H7 (cell line): ENCODE measurements around the gene EXOSC7. TPM values are rescaled to one million over a fixed set of nuclear protein-coding genes. Genes with fewer than 3 reads are reported as not detected.

ENCODE experiments used
- DNase-seq: peaks from one replicate; pipeline ENCODE4 v3.0.0; 2012
- H3K27me3 ChIP-seq: 2 replicates; pipeline ENCODE4 v1.6.0; 2011; ENCODE audit warnings: mild to moderate bottlenecking, low read length; ENCODE audit not compliant: control insufficient read depth, insufficient read depth
- H3K36me3 ChIP-seq: replicated peaks from 2 replicates; pipeline ENCODE4 v1.5.1; 2011; ENCODE audit warnings: low read length; ENCODE audit not compliant: control insufficient read depth, insufficient read depth
- H3K4me3 ChIP-seq: 2 replicates; pipeline ENCODE4 v1.5.1; 2011; ENCODE audit warnings: low read depth, mild to moderate bottlenecking, control low read depth, low read length, moderate library complexity; ENCODE audit not compliant: insufficient read depth
- total RNA-seq: library from RNA; depleted of rRNA; stranded (reverse); fragments of >200 nt; shearing (Covaris generic); gene quantifications from 2 replicates; pipeline ENCODE4 v1.2.3, GENCODE V29; 2014

The EXOSC7 gene
- total RNA-seq, 1 experiment from 2014 or later = 83.4 TPM

GRCh38 chr3:45011756-45012508 is 35.9 kb downstream of the EXOSC7 start:
- DNase-seq = no peak
- Histone ChIP-seq H3K4me3 (no peak overlapping the region), H3K36me3 (peaks cover 26% of the 10 kb centered on the region)

DNA sequence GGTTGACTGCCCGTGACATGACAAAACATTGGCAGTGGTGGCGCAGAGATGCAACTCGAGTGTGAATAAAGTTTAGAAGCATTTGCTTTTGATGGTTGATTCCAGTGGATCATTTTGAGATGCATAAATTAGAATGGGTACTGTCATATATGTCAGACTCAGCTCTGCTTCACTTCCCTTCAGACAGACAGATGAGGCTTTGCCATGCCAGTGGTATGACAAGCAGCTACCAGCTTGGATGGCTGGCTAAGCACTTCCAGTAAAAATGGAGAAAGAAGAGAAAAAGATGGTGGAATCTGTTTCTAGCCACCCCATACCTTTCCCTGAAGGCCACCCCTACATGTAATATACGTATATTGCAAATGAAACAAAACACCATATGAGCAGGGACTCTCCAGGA is 36.5 kb downstream of the EXOSC7 start:
- DNase-seq = no peak
- H3K36me3 ChIP-seq = peaks cover 20% of the 10 kb centered on the region
- H3K4me3 ChIP-seq = no peak overlapping the region
- no peaks in the 10 kb centered on the region for H3K27me3 ChIP-seq

More at GRCh38 chr3:45011756-45012508, 35.9 kb downstream of the EXOSC7 start:
- H3K27me3 ChIP-seq = no peaks in the 10 kb centered on the region

- Histone ChIP-seq H3K27me3 (no peaks in the 10 kb centered on the region), H3K36me3 (peaks cover 5% of the 10 kb centered on the region), H3K4me3 (no peak overlapping the region)
- no peak for DNase-seq
Observed at GRCh38 chr3:45016916-45017315, 40.9 kb downstream of the EXOSC7 start.

GRCh38 chr3:45017821-45018220 is 41.8 kb downstream of the EXOSC7 start:
- Histone ChIP-seq H3K27me3 (no peaks in the 10 kb centered on the region), H3K36me3 (peaks cover 3% of the 10 kb centered on the region), H3K4me3 (no peak overlapping the region)
- no peak for DNase-seq

- DNase-seq = no peak
- H3K4me3 ChIP-seq = no peak overlapping the region
- H3K36me3 ChIP-seq = no peaks in the 10 kb centered on the region; the same call in 1 of the 2 replicates
- no peaks in the 10 kb centered on the region for H3K27me3 ChIP-seq
Observed at GRCh38 chr3:45020534-45020933, 44.5 kb downstream of the EXOSC7 start.

- DNase-seq = no peak
- H3K4me3 ChIP-seq = no peak overlapping the region
- H3K36me3 ChIP-seq = no peaks in the 10 kb centered on the region; the same call in 1 of the 2 replicates
- no peaks in the 10 kb centered on the region for H3K27me3 ChIP-seq
Observed at GRCh38 chr3:45021524-45022297, 45.7 kb downstream of the EXOSC7 start.

- H3K36me3 ChIP-seq = no peaks in the 10 kb centered on the region
- no peak overlapping the region for H3K4me3 ChIP-seq
- DNase-seq = no peak
- no peaks in the 10 kb centered on the region for H3K27me3 ChIP-seq
Observed at GRCh38 chr3:45023675-45024074, 47.6 kb downstream of the EXOSC7 start.

- H3K4me3 ChIP-seq = no peak overlapping the region
- DNase-seq = no peak
- H3K27me3 ChIP-seq = no peaks in the 10 kb centered on the region
- H3K36me3 ChIP-seq = no peaks in the 10 kb centered on the region
Observed at GRCh38 chr3:45024542-45025255, 48.7 kb downstream of the EXOSC7 start.

- no peaks in the 10 kb centered on the region for H3K36me3 ChIP-seq
- no peak within 1 kb of the TSS for H3K4me3 ChIP-seq
- H3K27me3 ChIP-seq = no peaks in the 10 kb centered on the region
- no peak for DNase-seq
Observed at GRCh38 chr3:45026038-45026437, 50.0 kb downstream of the EXOSC7 start, which contains the start of gene CLEC3B. TSS of gene CLEC3B (plus strand) at chr3:45026303. CDS start at chr3:45026363, 60 bp downstream.

- Histone ChIP-seq H3K4me3 (no peak overlapping the region), H3K36me3 (no peaks in the 10 kb centered on the region), H3K27me3 (no peaks in the 10 kb centered on the region)
- DNase-seq = peak; percentile 57
Observed at GRCh38 chr3:45026957-45027356, 50.9 kb downstream of the EXOSC7 start.

DNA sequence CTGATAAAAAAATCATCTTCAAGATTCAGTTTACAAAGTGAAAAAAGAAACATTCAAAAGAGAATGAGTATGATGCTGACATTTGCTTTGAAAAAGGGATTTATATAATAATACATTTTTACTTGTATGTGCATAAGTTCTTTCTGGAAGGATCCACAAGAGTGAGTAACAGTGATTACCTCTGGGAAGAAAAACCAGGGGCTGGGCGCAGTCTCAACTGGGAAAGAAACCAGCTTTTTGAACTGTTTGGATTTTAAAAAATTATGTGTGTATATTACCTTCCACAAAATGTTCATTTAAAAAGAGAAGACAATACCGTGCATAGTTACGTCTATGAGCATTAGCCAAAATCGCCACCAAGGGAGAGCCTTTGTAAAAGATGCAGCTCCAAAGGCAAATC is 51.4 kb downstream of the EXOSC7 start:
- Histone ChIP-seq H3K36me3 (no peaks in the 10 kb centered on the region), H3K27me3 (no peaks in the 10 kb centered on the region)
- no peak for DNase-seq

DNA sequence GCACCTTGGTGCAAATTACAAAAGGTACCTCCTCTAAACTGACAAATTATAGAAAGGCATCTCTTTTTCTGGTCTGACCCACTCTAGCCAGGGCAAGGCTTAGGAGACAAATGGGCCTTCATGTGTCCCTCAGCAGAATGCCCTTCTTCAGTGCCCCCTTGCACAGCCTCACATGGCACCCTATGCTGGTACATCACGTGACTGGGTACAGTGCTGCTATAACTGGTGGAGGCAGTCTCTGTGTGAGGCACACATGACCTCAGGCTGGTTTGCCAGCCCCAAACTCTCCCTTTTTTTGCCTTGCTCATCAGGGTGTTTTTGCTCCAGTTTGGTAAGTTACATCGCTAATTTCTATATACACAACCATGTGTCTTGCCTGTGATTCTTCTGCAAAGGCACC is 53.2 kb downstream of the EXOSC7 start:
- no peaks in the 10 kb centered on the region for H3K27me3 ChIP-seq

More for the DNA sequence above, 51.4 kb downstream of the EXOSC7 start:
- H3K4me3 ChIP-seq = no peak overlapping the region

DNA sequence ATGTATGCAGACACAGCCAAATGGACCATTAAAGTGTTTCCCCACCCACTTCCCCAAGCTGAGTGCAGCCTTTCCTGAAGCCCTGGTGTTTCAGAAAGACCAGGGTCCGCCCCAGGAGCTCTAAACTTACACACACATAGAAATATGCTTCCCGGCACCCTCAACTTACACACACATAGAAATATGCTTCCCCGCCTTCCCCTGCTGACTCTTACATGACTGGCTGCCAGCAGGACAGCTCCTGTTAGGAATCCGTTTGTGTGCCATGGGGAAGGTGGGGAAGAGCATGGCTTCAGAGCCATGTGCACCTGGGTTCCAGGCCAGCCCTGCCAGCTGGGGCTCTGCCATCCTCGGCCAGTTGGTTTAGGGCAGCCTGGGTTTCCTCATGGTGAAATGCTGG is 53.6 kb downstream of the EXOSC7 start:
- Histone ChIP-seq H3K4me3 (no peak overlapping the region), H3K36me3 (no peaks in the 10 kb centered on the region), H3K27me3 (no peaks in the 10 kb centered on the region)
- no peak for DNase-seq

More for the DNA sequence above, 53.2 kb downstream of the EXOSC7 start:
- no peak for DNase-seq
- no peaks in the 10 kb centered on the region for H3K36me3 ChIP-seq
- no peak overlapping the region for H3K4me3 ChIP-seq

DNA sequence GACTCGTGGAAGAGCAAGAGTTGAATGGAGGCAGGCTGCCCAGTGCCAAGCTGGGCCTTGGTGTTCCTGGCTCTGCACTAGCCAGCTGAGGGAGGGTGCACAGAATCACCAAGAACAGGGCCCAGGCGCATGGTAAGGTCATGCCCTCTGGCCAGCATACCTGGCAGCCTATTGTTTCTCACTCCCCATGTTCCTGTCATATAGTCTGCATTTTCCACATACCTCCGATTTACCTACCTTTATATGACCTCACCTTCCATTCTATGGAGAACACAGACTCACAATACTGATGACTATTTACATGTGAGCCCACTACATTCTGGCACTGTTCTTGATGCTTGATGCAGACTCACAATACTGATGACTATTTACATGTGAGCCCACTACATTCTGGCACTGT is 55.5 kb downstream of the EXOSC7 start:
- Histone ChIP-seq H3K4me3 (no peak overlapping the region), H3K27me3 (peaks cover 11% of the 10 kb centered on the region; the same call in 1 of the 2 replicates), H3K36me3 (no peaks in the 10 kb centered on the region)
- no peak for DNase-seq
